Hepatocyte (in vitro differentiated cells): ENCODE results near the gene MBD5. TPM values are rescaled to one million over a fixed set of nuclear protein-coding genes. Genes with fewer than 3 reads are reported as not detected.

Source experiments
- DNase-seq: peaks from one replicate; pipeline ENCODE4 v3.0.0-alpha.2; 2016; ENCODE audit warnings: low spot score
- H2AFZ ChIP-seq: fragments of 200-600 bp; sonication (generic); 2 replicates; pipeline ENCODE4 v1.6.0; 2016; ENCODE audit warnings: antibody characterized with exemption, mild to moderate bottlenecking
- H3K27ac ChIP-seq: fragments of 200-600 bp; sonication (generic); 2 replicates; pipeline ENCODE4 v1.5.1; 2016; ENCODE audit warnings: mild to moderate bottlenecking
- H3K27me3 ChIP-seq: fragments of 200-600 bp; sonication (generic); 2 replicates; pipeline ENCODE4 v1.6.1; 2016
- H3K36me3 ChIP-seq: fragments of 200-600 bp; sonication (generic); replicated peaks from 2 replicates; pipeline ENCODE4 v1.5.1; 2016; ENCODE audit warnings: low read depth; ENCODE audit not compliant: insufficient read depth
- H3K4me1 ChIP-seq: fragments of 200-600 bp; sonication (generic); 2 replicates; pipeline ENCODE4 v1.5.1; 2016; ENCODE audit warnings: mild to moderate bottlenecking, moderate library complexity; ENCODE audit not compliant: insufficient read depth
- H3K4me2 ChIP-seq: fragments of 200-600 bp; sonication (generic); 2 replicates; pipeline ENCODE4 v1.6.0; 2016
- H3K4me3 ChIP-seq: fragments of 200-600 bp; sonication (generic); 2 replicates; pipeline ENCODE4 v1.5.1; 2016; ENCODE audit warnings: mild to moderate bottlenecking
- H3K79me2 ChIP-seq: fragments of 200-600 bp; sonication (generic); 2 replicates; pipeline ENCODE4 v1.6.0; 2017; ENCODE audit warnings: mild to moderate bottlenecking
- H3K9me2 ChIP-seq: fragments of 200-600 bp; sonication (generic); replicated peaks from 2 replicates; pipeline ENCODE4 v1.6.0; 2017; ENCODE audit warnings: mild to moderate bottlenecking; ENCODE audit not compliant: insufficient read depth
- H3K9me3 ChIP-seq: fragments of 200-600 bp; sonication (generic); 2 replicates; pipeline ENCODE4 v1.5.1; 2016; ENCODE audit warnings: low read depth, mild to moderate bottlenecking
- H4K20me1 ChIP-seq: fragments of 200-600 bp; sonication (generic); 2 replicates; pipeline ENCODE4 v1.6.0; 2016; ENCODE audit warnings: mild to moderate bottlenecking; ENCODE audit not compliant: insufficient read depth, poor library complexity, severe bottlenecking
- CTCF ChIP-seq: fragments of 200-600 bp; sonication (generic); IDR thresholded peaks from 2 replicates; pipeline ENCODE4 v1.5.1; 2016; ENCODE audit warnings: antibody characterized with exemption, mild to moderate bottlenecking; ENCODE audit not compliant: poor library complexity
- EZH2 ChIP-seq: fragments of 200-600 bp; sonication (generic); IDR thresholded peaks from 2 replicates; pipeline ENCODE4 v1.6.1; 2016; ENCODE audit warnings: antibody characterized with exemption, mild to moderate bottlenecking, borderline replicate concordance
- EZH2phosphoT487 ChIP-seq: fragments of 200-600 bp; sonication (generic); IDR thresholded peaks from one replicate; pipeline ENCODE4 v1.6.1; 2018; ENCODE audit warnings: antibody characterized with exemption, mild to moderate bottlenecking, low read depth, moderate library complexity; ENCODE audit not compliant: unreplicated experiment, severe bottlenecking
- WGBS: methylation state at CpG from one replicate; pipeline ENCODE4 v1.1.6; 2016; ENCODE audit warnings: low lambda C conversion rate; ENCODE audit errors: missing lambda C conversion rate; 5-methylcytosine and 5-hydroxymethylcytosine counted together
- polyA plus RNA-seq: library from polyadenylated mRNA; unstranded; fragments of >200 nt; fragmentation: Nextera tagmentation; extraction: Ambion mirVana; gene quantifications from 2 replicates; pipeline ENCODE4 v1.2.1, GENCODE V29; 2016
- total RNA-seq: library from RNA; depleted of rRNA; stranded (reverse); fragments of >200 nt; gene quantifications from 2 replicates; pipeline ENCODE4 v1.2.3, GENCODE V29; 2014

Gene MBD5
- total and polyA plus RNA-seq, 2 experiments from 2014 or later: 20.9 to 36.2 TPM

- Histone ChIP-seq H3K27ac (no peak overlapping the region), H3K36me3 (no peaks in the 10 kb centered on the region), H3K27me3 (no peaks in the 10 kb centered on the region), H4K20me1 (no peaks in the 10 kb centered on the region), H3K4me2 (no peak overlapping the region), H3K4me3 (no peak overlapping the region), H3K9me3 (no peaks in the 10 kb centered on the region), H3K79me2 (no peaks in the 10 kb centered on the region), H3K4me1 (no peaks in the 10 kb centered on the region), H3K9me2 (no peaks in the 10 kb centered on the region), H2AFZ (no peak overlapping the region)
- TF ChIP-seq CTCF (no peak), EZH2phosphoT487 (no peak), EZH2 (no peak)
- WGBS: 100% methylated on average over 1 of the region's 1 CpG
- DNase-seq: no peak
Observed at GRCh38 chr2:148512501-148512900, 491.6 kb downstream of the MBD5 start.

GRCh38 chr2:148513427-148513826 lies 492.5 kb downstream of the MBD5 start:
- 89% methylated on average over 1 of the region's 1 CpG for WGBS
- Histone ChIP-seq H3K9me2 (no peaks in the 10 kb centered on the region), H3K27me3 (no peaks in the 10 kb centered on the region), H3K36me3 (no peaks in the 10 kb centered on the region), H3K9me3 (no peaks in the 10 kb centered on the region), H3K79me2 (no peaks in the 10 kb centered on the region), H3K4me2 (no peak overlapping the region), H3K27ac (no peak overlapping the region), H2AFZ (no peak overlapping the region), H3K4me1 (no peaks in the 10 kb centered on the region), H4K20me1 (no peaks in the 10 kb centered on the region), H3K4me3 (no peak overlapping the region)
- DNase-seq: no peak
- TF ChIP-seq EZH2phosphoT487 (no peak), CTCF (no peak), EZH2 (no peak)

- TF ChIP-seq EZH2phosphoT487: no peak
- no peaks in the 10 kb centered on the region for H3K4me1 ChIP-seq
- H3K9me3 ChIP-seq: no peaks in the 10 kb centered on the region
- H3K27ac ChIP-seq: no peak overlapping the region
- no peaks in the 10 kb centered on the region for H3K9me2 ChIP-seq
- no peaks in the 10 kb centered on the region for H4K20me1 ChIP-seq
- no peaks in the 10 kb centered on the region for H3K36me3 ChIP-seq
- WGBS: 87% methylated on average over 1 of the region's 1 CpG
- H2AFZ ChIP-seq: no peak overlapping the region
- no peaks in the 10 kb centered on the region for H3K27me3 ChIP-seq
- no peak overlapping the region for H3K4me3 ChIP-seq
- DNase-seq: no peak
- H3K79me2 ChIP-seq: no peaks in the 10 kb centered on the region
- H3K4me2 ChIP-seq: no peak overlapping the region
Observed at GRCh38 chr2:148515120-148515519, 494.2 kb downstream of the MBD5 start.

GRCh38 chr2:148515976-148516375 lies 495.1 kb downstream of the MBD5 start:
- 64% methylated on average over 2 of the region's 2 CpGs for WGBS
- no peak overlapping the region for H2AFZ ChIP-seq
- TF ChIP-seq CTCF (no peak), EZH2 (no peak), EZH2phosphoT487 (no peak)
- no peak overlapping the region for H3K4me2 ChIP-seq
- H3K79me2 ChIP-seq: no peaks in the 10 kb centered on the region
- H3K4me3 ChIP-seq: no peak overlapping the region
- no peaks in the 10 kb centered on the region for H3K36me3 ChIP-seq
- no peaks in the 10 kb centered on the region for H3K9me2 ChIP-seq
- H3K9me3 ChIP-seq: no peaks in the 10 kb centered on the region
- H3K27ac ChIP-seq: no peak overlapping the region
- no peak for DNase-seq
- H3K27me3 ChIP-seq: no peaks in the 10 kb centered on the region
- no peaks in the 10 kb centered on the region for H4K20me1 ChIP-seq
- H3K4me1 ChIP-seq: no peaks in the 10 kb centered on the region
